ENCODE results near the gene ZNF677. TPM values are rescaled to one million over a fixed set of nuclear protein-coding genes. Genes with fewer than 3 reads are reported as not detected.
"Not testable (repeated sequence)": the region's sequence is repeated elsewhere in the genome, so short reads cannot be mapped to it uniquely, and the experiment has no call there.

The ZNF677 gene
- total RNA-seq, 1 experiment from 2014 or later, result 5.4 TPM

DNA sequence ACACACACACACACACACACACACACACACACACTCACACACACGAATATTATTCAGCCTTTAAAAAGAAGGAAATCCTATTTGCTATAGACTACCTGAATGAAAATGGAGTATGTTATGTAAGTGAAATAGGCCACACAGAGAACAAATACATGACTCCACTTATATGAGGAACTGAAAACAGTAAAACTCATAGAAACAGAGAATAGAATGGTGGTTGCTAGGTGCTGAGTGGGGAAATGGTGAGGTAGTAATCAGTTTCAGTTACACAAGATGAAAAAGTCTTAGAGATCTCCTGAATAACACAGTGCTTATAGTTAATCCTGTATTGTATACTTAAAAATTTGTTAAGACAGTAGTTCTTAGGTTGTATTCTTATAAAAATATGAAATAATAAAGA is 8.2 kb downstream of the ZNF677 start:
- no peaks in the 10 kb centered on the region for H3K27me3 ChIP-seq (replicated peaks; ENCODE audit: insufficient read depth, low read depth, low read length, poor library complexity)
- peaks cover 46% of the 10 kb centered on the region for H3K9me3 ChIP-seq (ENCODE audit: low read depth, low read length, poor library complexity, severe bottlenecking)
- BruUV-seq (replicated peaks), result no TSS peak
- no peaks in the 10 kb centered on the region for H3K36me3 ChIP-seq (ENCODE audit: insufficient read depth, low read length, poor library complexity, severe bottlenecking)
- ChIA-PET POLR2A (ENCODE audit: low non-redundant PET) (no interaction called here), CTCF (no interaction called here)
- no peaks in the 10 kb centered on the region for H3K4me1 ChIP-seq (ENCODE audit: insufficient read depth, low read length, poor library complexity, severe bottlenecking)
- H3K27ac ChIP-seq (ENCODE audit: low read depth, low read length, poor library complexity, severe bottlenecking), result no peak overlapping the region
- TF ChIP-seq, protein P1, sequence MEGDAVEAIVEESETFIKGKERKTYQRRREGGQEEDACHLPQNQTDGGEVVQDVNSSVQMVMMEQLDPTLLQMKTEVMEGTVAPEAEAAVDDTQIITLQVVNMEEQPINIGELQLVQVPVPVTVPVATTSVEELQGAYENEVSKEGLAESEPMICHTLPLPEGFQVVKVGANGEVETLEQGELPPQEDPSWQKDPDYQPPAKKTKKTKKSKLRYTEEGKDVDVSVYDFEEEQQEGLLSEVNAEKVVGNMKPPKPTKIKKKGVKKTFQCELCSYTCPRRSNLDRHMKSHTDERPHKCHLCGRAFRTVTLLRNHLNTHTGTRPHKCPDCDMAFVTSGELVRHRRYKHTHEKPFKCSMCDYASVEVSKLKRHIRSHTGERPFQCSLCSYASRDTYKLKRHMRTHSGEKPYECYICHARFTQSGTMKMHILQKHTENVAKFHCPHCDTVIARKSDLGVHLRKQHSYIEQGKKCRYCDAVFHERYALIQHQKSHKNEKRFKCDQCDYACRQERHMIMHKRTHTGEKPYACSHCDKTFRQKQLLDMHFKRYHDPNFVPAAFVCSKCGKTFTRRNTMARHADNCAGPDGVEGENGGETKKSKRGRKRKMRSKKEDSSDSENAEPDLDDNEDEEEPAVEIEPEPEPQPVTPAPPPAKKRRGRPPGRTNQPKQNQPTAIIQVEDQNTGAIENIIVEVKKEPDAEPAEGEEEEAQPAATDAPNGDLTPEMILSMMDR (conservative IDR thresholded peaks at IDR 0.05; ENCODE audit: low read depth, low read length), result no peak
- TF ChIP-seq EZH2 (IDR thresholded peaks at IDR 0.05; ENCODE audit: borderline replicate concordance, low read depth, low read length, poor library complexity, severe bottlenecking), result no peak
- intact Hi-C loops (cut with micrococcal nuclease; ENCODE audit: unreplicated experiment), result no loop called here
- H3K4me3 ChIP-seq (ENCODE audit: low read depth, low read length, poor library complexity, severe bottlenecking), result no peak overlapping the region
- DNase-seq (ENCODE audit: low spot score), result no peak

DNA sequence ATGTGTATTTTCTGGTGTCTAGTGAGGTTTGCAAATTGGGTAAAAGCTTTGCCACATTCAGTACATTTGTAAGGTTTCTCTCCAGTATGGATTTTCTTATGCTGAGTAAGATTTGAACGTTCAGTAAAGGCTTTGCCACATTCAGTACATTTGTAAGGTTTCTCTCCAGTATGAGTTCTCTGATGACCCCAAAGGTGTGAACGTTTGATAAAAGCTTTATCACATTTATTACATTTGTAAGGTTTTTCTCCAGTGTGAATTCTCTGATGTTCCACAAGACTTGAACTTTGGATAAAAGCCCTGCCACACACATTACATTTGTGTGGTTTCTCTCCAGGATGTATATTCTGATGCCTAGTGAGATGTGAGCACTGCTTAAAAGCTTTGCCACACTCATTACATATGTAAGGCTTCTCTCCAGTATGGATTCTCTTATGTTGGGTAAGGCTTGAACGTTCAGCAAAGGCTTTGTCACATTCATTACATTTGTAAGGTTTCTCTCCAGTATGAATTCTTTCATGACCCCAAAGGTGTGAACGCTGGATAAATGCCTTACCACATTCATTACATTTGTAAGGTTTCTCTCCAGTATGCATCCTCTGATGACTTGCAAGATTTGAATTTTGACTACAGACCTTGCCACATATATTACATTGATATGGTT is 17.4 kb downstream of the ZNF677 start:
- BruUV-seq (replicated peaks), result no TSS peak
- no peak overlapping the region for H3K4me3 ChIP-seq (ENCODE audit: low read depth, low read length, poor library complexity, severe bottlenecking)
- TF ChIP-seq, protein P1 (conservative IDR thresholded peaks at IDR 0.05; ENCODE audit: low read depth, low read length), result no peak
- TF ChIP-seq EZH2 (IDR thresholded peaks at IDR 0.05; ENCODE audit: borderline replicate concordance, low read depth, low read length, poor library complexity, severe bottlenecking), result no peak
- no peaks in the 10 kb centered on the region for H3K27me3 ChIP-seq (replicated peaks; ENCODE audit: insufficient read depth, low read depth, low read length, poor library complexity)
- DNase-seq (ENCODE audit: low spot score), result no peak
- peaks cover 64% of the 10 kb centered on the region for H3K9me3 ChIP-seq (ENCODE audit: low read depth, low read length, poor library complexity, severe bottlenecking)
- no peaks in the 10 kb centered on the region for H3K4me1 ChIP-seq (ENCODE audit: insufficient read depth, low read length, poor library complexity, severe bottlenecking)
- ChIA-PET POLR2A (ENCODE audit: low non-redundant PET) (no interaction called here), CTCF (no interaction called here)
- intact Hi-C loops (cut with micrococcal nuclease; ENCODE audit: unreplicated experiment), result no loop called here
- no peaks in the 10 kb centered on the region for H3K36me3 ChIP-seq (ENCODE audit: insufficient read depth, low read length, poor library complexity, severe bottlenecking)
- no peak overlapping the region for H3K27ac ChIP-seq (ENCODE audit: low read depth, low read length, poor library complexity, severe bottlenecking)

DNA sequence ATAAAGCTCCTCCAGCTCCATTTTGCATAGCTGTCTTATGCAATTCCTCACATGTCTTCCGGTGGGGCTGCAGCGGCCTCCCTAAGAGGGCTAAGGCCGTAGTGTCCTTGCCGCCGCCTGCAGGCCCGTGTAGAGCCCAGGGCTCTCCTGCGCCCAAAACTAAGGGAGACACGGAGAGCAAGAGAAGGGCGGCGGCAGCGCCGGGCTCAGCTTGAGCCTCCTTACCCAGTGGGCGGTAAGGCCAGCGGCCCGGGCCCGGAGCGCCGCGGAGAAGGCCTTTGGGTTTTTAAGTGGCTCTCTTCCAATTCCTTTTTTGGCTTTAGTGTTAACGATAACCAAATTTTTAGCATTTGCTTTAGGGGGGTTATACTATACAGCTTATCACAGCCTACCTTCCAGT is 30.1 kb downstream of the ZNF677 start:
- Histone ChIP-seq H3K27me3 (replicated peaks; ENCODE audit: insufficient read depth, low read depth, low read length, poor library complexity) (no peaks in the 10 kb centered on the region), H3K4me1 (ENCODE audit: insufficient read depth, low read length, poor library complexity, severe bottlenecking) (no peaks in the 10 kb centered on the region), H3K9me3 (ENCODE audit: low read depth, low read length, poor library complexity, severe bottlenecking) (peaks cover 22% of the 10 kb centered on the region), H3K27ac (ENCODE audit: low read depth, low read length, poor library complexity, severe bottlenecking) (no peak overlapping the region), H3K36me3 (ENCODE audit: insufficient read depth, low read length, poor library complexity, severe bottlenecking) (no peaks in the 10 kb centered on the region), H3K4me3 (ENCODE audit: low read depth, low read length, poor library complexity, severe bottlenecking) (no peak overlapping the region)
- TF ChIP-seq, protein P1 (conservative IDR thresholded peaks at IDR 0.05; ENCODE audit: low read depth, low read length), result no peak
- TF ChIP-seq EZH2 (IDR thresholded peaks at IDR 0.05; ENCODE audit: borderline replicate concordance, low read depth, low read length, poor library complexity, severe bottlenecking), result no peak
- ChIA-PET CTCF (no interaction called here), POLR2A (ENCODE audit: low non-redundant PET) (no interaction called here)
- no peak for DNase-seq (ENCODE audit: low spot score)
- no TSS peak for BruUV-seq (replicated peaks)
- intact Hi-C loops (cut with micrococcal nuclease; ENCODE audit: unreplicated experiment), result no loop called here

DNA sequence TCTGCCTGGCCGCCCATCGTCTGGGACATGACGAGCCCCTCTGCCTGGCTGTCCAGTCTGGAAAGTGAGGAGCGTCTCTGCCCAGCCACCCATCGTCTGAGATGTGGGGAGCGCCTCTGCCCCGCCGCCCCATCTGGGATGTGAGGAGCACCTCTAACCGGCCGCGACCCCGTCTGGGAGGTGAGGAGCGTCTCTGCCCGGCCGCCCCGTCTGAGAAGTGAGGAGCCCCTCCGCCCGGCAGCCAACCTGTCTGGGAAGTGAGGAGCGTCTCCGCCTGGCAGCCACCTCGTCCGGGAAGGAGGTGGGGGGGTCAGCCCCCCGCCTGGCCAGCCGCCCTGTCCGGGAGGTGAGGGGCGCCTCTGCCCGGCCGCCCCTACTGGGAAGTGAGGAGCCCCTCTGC is 32.0 kb downstream of the ZNF677 start:
- H3K4me1 ChIP-seq (ENCODE audit: insufficient read depth, low read length, poor library complexity, severe bottlenecking); POLR2A ChIA-PET (ENCODE audit: low non-redundant PET); CTCF ChIA-PET; BruUV-seq (replicated peaks); DNase-seq (ENCODE audit: low spot score); H3K4me3 ChIP-seq (ENCODE audit: low read depth, low read length, poor library complexity, severe bottlenecking); H3K27me3 ChIP-seq (replicated peaks; ENCODE audit: insufficient read depth, low read depth, low read length, poor library complexity); H3K36me3 ChIP-seq (ENCODE audit: insufficient read depth, low read length, poor library complexity, severe bottlenecking); intact Hi-C loops (cut with micrococcal nuclease; ENCODE audit: unreplicated experiment); H3K27ac ChIP-seq (ENCODE audit: low read depth, low read length, poor library complexity, severe bottlenecking): not testable (repeated sequence)
- H3K9me3 ChIP-seq (ENCODE audit: low read depth, low read length, poor library complexity, severe bottlenecking), result peaks cover 19% of the 10 kb centered on the region

Data from A673 (cell line).